Skeletal muscle tissue (tissue), 4 donors: Measurements from ENCODE around the gene APBA1. TPM values are rescaled to one million over a fixed set of nuclear protein-coding genes. Genes with fewer than 3 reads are reported as not detected.

Source experiments
- H3K27ac ChIP-seq: one replicate; pipeline ENCODE4 v1.7.0; 2013; ENCODE audit warnings: mild to moderate bottlenecking, low read depth, low read length, inconsistent platforms
- H3K27me3 ChIP-seq, 3 donors: one replicate each; pipeline ENCODE4 v1.7.0; 2013; ENCODE audit warnings: low read length in 3 of 3; ENCODE audit not compliant: control insufficient read depth in 3 of 3, insufficient read depth in 3 of 3
- H3K36me3 ChIP-seq, 3 donors: one replicate each; pipeline ENCODE4 v1.7.0; 2013; ENCODE audit warnings: low read length in 3 of 3; ENCODE audit not compliant: control insufficient read depth in 3 of 3, insufficient read depth in 3 of 3
- H3K4me1 ChIP-seq, 3 donors: one replicate each; pipeline ENCODE4 v1.7.0; 2013; ENCODE audit warnings: low read length in 3 of 3, mild to moderate bottlenecking in 3 of 3; ENCODE audit not compliant: control insufficient read depth in 3 of 3, insufficient read depth in 3 of 3
- H3K4me3 ChIP-seq, 3 donors: one replicate each; pipeline ENCODE4 v1.7.0; 2013; ENCODE audit warnings: low read length in 3 of 3
- H3K9ac ChIP-seq, 3 donors: one replicate each; pipeline ENCODE4 v1.7.0; 2013; ENCODE audit warnings: low read length in 3 of 3, mild to moderate bottlenecking in 3 of 3, moderate library complexity in 2 of 3, low read depth in 1 of 3
- H3K9me3 ChIP-seq, 3 donors: one replicate each; pipeline ENCODE4 v1.7.0; 2013; ENCODE audit warnings: low read length in 3 of 3; ENCODE audit not compliant: control insufficient read depth in 3 of 3
- total RNA-seq: library from RNA; depleted of rRNA; stranded (reverse); fragments of >200 nt; gene quantifications from one replicate; pipeline ENCODE4 v1.2.3, GENCODE V29; 2014
- donor health status: Osteomylitis.

The APBA1 gene
- total RNA-seq, 1 donor from 2014 or later = 2.6 TPM

GRCh38 chr9:69516353-69517322 is 155.5 kb downstream of the APBA1 start:
- H3K9ac ChIP-seq = no peak overlapping the region
- no peaks in the 10 kb centered on the region for H3K9me3 ChIP-seq
- H3K36me3 ChIP-seq = peaks cover 0 to 3% (median 0%) of the 10 kb centered on the region in 3 donors
- H3K4me3 ChIP-seq = no peak overlapping the region
- no peak overlapping the region for H3K27ac ChIP-seq
- H3K27me3 ChIP-seq = no peaks in the 10 kb centered on the region
- H3K4me1 ChIP-seq = no peaks in the 10 kb centered on the region

- H3K27ac ChIP-seq = no peak overlapping the region
- no peaks in the 10 kb centered on the region for H3K4me1 ChIP-seq
- H3K9ac ChIP-seq = no peak overlapping the region
- no peaks in the 10 kb centered on the region for H3K9me3 ChIP-seq
- no peaks in the 10 kb centered on the region for H3K27me3 ChIP-seq
- H3K36me3 ChIP-seq = peaks cover 0 to 3% (median 0%) of the 10 kb centered on the region in 3 donors
- H3K4me3 ChIP-seq = no peak overlapping the region
These were observed 156.4 kb downstream of the APBA1 start for GRCh38 chr9:69515810-69516209.

- Histone ChIP-seq H3K4me1 (no peaks in the 10 kb centered on the region), H3K36me3 (peaks cover 0 to 3% (median 0%) of the 10 kb centered on the region in 3 donors), H3K27ac (no peak overlapping the region), H3K9me3 (no peaks in the 10 kb centered on the region), H3K27me3 (no peaks in the 10 kb centered on the region), H3K9ac (no peak overlapping the region), H3K4me3 (no peak overlapping the region)
These were observed 158.9 kb downstream of the APBA1 start for GRCh38 chr9:69513141-69513820.

GRCh38 chr9:69504058-69504457 is 168.1 kb downstream of the APBA1 start:
- Histone ChIP-seq H3K27ac (no peak overlapping the region), H3K4me3 (no peak overlapping the region), H3K27me3 (no peaks in the 10 kb centered on the region), H3K36me3 (no peaks in the 10 kb centered on the region), H3K9ac (no peak overlapping the region), H3K9me3 (no peaks in the 10 kb centered on the region), H3K4me1 (no peaks in the 10 kb centered on the region)

- Histone ChIP-seq H3K9ac (no peak overlapping the region), H3K9me3 (no peaks in the 10 kb centered on the region), H3K27ac (no peak overlapping the region), H3K36me3 (no peaks in the 10 kb centered on the region), H3K27me3 (no peaks in the 10 kb centered on the region), H3K4me1 (peaks cover 0 to 8% (median 4%) of the 10 kb centered on the region in 3 donors), H3K4me3 (no peak overlapping the region)
These were observed 169.4 kb downstream of the APBA1 start for GRCh38 chr9:69502671-69503301.

GRCh38 chr9:69500896-69501295 is 171.3 kb downstream of the APBA1 start:
- Histone ChIP-seq H3K9me3 (no peaks in the 10 kb centered on the region), H3K27me3 (no peaks in the 10 kb centered on the region), H3K36me3 (no peaks in the 10 kb centered on the region), H3K27ac (no peak overlapping the region), H3K4me3 (no peak overlapping the region), H3K9ac (no peak overlapping the region), H3K4me1 (peaks cover 7 to 14% (median 10%) of the 10 kb centered on the region in 3 donors)

- Histone ChIP-seq H3K36me3 (no peaks in the 10 kb centered on the region), H3K9me3 (no peaks in the 10 kb centered on the region), H3K27me3 (no peaks in the 10 kb centered on the region), H3K27ac (no peak overlapping the region), H3K4me3 (no peak overlapping the region), H3K4me1 (peaks cover 7 to 14% (median 10%) of the 10 kb centered on the region in 3 donors), H3K9ac (no peak overlapping the region)
These were observed 172.2 kb downstream of the APBA1 start for GRCh38 chr9:69499959-69500358.

GRCh38 chr9:69499407-69499806 is 172.8 kb downstream of the APBA1 start:
- H3K27ac ChIP-seq = no peak overlapping the region
- H3K9me3 ChIP-seq = no peaks in the 10 kb centered on the region
- no peak overlapping the region for H3K4me3 ChIP-seq
- H3K27me3 ChIP-seq = no peaks in the 10 kb centered on the region
- no peak overlapping the region for H3K9ac ChIP-seq
- H3K36me3 ChIP-seq = no peaks in the 10 kb centered on the region
- H3K4me1 ChIP-seq = peaks cover 7 to 14% (median 10%) of the 10 kb centered on the region in 3 donors

- no peak overlapping the region for H3K9ac ChIP-seq
- H3K4me3 ChIP-seq = no peak overlapping the region
- H3K36me3 ChIP-seq = no peaks in the 10 kb centered on the region
- peaks cover 7 to 14% (median 10%) of the 10 kb centered on the region in 3 donors for H3K4me1 ChIP-seq
- H3K9me3 ChIP-seq = no peaks in the 10 kb centered on the region
- H3K27ac ChIP-seq = no peak overlapping the region
- no peaks in the 10 kb centered on the region for H3K27me3 ChIP-seq
These were observed 173.7 kb downstream of the APBA1 start for GRCh38 chr9:69498470-69498869.
